ENCODE results near the gene LETMD1.
"Not testable (repeated sequence)": the region's sequence is repeated elsewhere in the genome, so short reads cannot be mapped to it uniquely, and the experiment has no call there.

LETMD1 gene, protein sequence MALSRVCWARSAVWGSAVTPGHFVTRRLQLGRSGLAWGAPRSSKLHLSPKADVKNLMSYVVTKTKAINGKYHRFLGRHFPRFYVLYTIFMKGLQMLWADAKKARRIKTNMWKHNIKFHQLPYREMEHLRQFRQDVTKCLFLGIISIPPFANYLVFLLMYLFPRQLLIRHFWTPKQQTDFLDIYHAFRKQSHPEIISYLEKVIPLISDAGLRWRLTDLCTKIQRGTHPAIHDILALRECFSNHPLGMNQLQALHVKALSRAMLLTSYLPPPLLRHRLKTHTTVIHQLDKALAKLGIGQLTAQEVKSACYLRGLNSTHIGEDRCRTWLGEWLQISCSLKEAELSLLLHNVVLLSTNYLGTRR

DNA sequence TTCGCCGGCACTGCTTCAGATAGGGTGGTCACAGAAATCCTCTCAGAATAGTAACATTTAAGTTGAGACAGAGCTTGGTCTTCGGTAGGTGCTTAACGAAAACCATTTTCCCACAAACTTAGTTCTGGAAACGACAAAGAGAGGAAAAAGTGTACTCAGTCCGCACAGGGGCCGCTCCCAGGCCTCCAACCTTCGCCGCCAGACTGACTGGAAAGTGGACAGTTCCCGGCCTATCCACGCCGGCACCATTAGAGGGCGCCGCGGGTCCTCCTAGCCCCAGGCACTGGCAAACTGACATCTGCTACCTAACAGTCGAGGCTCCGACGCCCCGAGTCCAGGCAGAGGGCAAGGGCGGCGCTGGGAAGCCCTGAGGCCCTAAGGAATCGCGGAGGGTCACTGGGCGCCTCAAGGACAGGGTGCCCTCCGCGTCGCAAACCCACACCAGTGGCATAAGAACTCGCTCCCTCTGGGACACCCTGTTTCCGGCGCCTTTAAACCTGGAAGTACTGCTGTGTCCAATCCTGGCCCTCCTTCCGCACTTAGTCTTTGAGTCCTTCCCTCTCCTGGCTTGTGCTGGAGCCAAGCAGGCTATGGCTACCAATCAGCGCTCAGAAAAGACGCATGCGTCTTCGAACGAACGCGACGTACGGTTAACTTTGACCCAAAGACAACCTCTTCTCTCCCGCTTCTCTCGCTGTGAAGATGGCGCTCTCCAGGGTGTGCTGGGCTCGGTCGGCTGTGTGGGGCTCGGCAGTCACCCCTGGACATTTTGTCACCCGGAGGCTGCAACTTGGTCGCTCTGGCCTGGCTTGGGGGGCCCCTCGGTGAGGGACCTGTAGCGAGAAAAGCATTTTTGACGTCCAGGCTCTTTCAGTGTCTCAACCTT lies at the start of gene LETMD1:
TSS of gene LETMD1 (plus strand) at position 673 of the 886 bp plus-strand sequence. CDS start at position 703, 30 bp downstream.
- peak; percentile 99 for DNase-seq

DNA sequence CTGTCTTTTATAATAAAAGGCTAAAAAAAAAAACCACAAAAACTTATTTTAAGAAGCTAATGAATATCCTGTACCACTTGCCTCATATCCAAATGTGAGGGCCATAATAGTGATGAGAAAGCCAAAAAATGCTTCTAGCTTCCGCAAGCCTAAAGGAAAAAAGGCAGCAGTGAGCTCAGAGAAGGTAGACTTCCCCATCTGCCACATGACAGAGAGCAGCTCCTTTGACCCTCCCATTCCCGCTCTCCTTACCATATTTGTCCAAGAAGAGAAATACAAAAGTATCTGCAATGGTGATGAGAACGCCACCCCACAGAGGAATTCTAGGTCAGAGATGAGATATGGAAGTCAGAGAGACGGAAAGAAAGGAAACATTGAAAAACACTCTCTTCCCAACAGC lies 49.0 kb upstream of the LETMD1 start:
- no peak for DNase-seq

DNA sequence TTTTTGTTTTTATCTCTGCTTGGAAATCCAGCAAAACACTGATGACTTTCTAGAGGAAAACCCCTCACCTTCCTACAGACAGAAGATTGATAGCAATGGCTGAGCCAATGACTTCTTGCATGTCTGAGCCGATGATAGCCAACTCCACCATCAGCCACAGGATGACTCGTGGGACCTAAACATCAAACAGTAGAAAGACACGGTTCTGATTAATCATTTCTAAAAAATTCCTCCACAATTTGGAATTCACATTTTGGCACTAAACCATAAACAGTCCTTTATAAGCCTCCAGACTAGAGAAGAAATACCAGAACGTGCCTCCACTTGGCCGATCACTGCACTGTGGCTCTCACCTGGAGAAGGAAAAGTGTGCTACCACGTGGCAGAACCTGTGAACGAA lies 47.9 kb upstream of the LETMD1 start:
- no peak for DNase-seq

DNA sequence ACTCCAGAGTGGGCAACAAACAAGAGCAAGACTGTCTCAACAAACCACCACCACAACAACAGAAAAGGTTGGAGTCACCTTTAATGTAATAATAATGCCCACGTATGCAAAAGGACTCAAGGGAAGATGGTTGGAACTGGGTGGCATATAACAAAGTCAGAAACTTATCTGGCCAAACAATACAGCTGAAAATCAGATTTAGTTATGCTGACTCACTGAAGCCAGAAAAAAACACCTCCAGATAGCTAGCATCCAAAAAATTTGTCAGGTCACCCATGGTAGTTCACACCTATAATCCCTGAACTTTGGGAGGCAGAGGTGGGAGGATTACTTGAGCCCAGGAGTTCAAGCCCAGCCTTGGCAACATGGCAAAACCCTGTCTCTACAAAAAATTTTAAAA lies 46.3 kb upstream of the LETMD1 start:
- DNase-seq = peak; percentile 22

DNA sequence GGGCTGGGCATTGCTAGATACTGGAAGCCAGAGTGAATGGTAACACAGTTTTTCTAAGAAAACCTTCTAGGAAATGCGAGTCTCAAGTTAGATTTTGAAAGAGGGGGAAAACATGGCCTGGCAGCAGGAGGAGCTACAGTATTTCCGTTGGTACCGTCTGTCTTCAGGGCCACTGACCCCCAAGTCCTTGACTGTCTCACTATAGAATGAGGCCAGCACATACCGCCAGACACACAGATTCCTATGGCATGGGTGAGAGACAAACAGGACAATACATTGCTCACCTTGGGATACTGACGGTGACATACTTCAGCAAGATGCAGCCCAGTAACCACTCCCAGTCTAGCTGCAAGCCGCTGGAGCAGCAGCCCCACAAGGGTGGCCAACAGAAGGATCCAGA lies 43.6 kb upstream of the LETMD1 start:
- DNase-seq = no peak

DNA sequence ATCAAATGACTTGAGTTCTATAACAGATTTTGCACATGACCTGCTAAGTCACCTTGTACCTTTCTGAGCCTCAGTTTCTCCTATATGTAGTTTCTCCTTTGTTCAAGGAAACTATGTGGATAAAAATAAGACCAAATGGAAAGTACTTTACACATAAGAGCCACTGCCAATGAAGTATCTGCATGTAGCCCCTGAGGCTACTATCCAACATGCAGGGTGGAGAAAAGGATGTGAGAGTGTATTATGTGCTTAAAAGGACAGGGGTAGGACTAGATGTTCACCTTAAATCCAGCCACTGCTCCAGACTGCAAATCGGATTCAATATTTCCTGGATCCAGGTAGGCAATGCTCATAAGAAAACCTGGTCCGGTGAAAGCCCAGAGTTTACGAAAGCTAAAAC lies 43.1 kb upstream of the LETMD1 start:
- DNase-seq = no peak

DNA sequence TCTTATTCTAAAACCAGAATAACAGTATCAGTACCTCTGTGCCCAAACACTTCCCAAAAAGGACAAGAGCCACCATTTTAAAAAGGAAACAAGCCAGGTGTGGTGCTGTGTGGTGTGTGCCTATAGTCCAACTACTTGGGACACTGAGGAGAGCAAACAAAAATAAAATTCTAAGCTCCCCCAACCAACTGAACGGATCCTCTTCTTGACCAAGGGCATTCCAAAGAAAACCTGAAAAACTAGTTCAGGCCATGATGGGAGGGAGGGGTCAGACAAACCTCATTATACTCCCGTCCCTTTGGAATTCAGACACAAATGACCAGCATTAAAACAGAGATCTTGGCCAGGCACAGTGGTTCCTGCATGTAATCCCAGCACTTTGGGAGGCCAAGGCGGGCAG lies 42.5 kb upstream of the LETMD1 start:
- no peak for DNase-seq

DNA sequence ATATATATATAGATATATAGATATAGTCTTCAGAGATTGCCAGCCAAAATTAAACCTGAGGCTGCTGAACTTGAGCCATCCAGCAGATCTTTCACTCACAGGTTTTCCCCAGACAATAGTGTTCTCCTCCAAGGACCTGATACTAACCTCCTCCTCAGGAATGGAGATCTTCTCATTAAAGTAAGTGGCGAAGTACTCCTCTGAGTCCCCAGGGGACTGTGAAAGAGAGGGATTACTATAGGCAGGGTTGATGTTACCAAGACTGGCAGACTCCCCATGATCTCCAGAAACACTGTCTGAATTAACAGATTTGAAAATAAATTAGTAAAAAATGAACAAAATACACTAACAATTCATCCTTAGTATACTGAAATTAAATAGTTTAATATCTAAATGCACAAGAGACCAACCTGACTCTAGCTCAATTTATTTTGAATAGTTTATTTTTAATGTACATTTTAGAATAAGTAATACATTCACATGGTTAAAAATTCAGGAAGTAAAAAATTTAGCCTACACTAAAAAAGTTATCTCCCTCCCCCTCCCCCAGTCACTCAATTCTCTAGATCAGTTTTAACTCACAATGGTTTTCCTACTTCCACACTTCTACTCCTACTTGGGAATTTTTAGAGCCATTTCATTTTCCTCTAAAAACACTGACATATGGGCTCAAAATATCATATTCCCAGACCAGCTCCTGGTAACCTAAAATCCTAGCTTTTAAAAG lies 39.6 kb upstream of the LETMD1 start:
- peak; percentile 47 for DNase-seq

DNA sequence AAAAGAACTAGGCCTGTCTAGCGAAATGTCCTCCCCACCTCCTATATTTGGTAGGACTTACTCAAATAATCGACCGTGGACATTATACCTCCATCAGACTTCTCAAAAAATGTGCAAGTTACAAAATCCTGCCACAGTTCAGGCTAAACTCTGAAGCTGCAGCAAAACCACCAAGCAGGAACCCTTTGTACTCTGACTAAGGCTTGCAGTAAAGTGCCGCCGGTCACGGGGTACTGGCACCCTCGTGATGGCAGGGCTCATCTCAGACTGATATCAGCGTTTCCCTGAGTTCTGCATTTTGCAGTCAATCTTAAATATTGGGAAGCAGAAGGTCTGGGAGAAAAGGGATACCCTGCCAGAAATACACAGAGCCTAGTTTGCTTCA lies 39.1 kb upstream of the LETMD1 start:
- DNase-seq = peak; percentile 88

DNA sequence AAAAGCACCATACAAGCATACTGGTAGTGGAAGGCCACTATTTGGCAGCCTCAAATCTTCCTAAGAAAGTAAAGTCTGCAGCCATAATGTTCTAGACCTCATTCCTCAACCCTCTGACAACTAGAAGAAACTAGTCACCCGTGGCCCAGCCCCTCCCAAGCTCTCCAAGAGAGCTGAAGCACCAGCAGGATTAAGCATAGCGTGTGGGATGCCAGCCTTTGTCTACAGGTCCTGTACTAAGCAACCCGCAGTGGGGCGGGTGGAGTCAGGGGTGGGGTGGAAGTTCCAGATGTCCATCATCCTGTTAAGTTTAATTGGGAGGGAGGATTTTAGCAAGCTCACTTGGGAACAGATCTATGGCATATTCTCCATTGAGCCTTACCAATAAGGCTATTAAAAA lies 36.2 kb upstream of the LETMD1 start:
- DNase-seq = no peak

DNA sequence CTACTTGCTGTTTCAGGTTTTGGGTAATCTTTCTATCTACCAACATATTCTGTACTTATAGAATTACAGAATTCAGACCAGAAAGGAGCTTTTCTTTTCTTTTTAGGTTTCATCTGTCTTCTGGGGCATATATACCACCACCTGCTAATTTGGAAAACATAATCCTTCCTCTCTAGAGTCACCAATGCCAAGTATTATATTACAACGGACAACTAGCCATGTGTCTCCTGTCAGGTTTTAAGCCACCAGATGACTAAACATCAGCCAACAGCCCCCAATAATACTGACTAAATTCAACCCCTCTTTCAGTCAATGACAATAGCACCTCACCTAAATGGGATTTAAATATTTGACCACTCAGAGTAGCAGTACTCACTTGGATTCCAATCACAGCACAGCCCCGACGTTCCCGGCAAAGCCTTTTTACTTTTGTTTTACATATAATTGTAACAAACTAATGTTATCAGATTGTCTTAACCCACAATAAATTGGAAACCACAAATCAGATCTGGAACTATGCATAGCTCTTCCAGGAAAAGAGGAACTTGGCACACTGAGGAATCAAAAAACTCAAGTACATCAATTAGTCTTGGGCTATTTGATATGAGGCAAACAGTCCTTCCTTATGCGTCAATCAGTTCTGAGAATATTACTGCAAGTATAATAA lies 35.4 kb upstream of the LETMD1 start:
- peak; percentile 86 for DNase-seq

DNA sequence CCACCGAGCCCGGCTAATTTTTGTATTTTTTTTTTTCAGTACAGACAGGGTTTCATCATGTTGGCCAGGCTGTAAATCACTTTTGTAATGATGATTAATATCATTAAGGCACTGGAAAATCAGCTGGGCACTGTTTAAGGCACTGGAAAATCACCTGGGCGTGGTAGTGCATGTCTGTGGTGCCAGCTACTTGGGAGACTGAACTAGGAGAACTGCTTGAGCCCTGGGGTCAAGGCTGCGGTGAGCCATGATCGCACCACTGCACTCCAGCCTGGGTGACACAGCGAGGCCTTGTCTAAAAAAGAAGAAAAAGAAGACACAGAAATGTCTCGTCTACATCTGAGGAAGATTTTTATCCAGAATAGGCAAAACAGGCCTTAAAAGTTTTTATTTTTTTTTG lies 34.7 kb upstream of the LETMD1 start:
- DNase-seq = no peak

DNA sequence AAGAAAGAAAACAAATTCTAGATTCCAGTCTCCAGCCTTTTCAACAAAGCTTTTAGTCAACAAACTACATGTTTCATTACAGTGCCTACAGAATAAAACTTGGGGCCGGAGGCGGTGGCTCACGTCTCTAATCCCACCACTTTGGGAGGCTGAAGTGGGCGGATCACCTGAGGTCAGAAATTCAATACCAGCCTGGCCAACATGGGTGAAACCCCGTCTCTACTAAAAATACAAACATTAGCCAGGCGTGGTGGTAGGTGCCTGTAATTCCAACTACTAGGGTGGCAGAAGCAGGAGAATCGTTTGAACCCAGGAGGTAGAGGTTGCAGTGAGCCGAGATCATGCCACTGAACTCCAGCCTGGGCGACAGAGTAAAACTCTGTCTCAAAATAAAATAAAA lies 33.7 kb upstream of the LETMD1 start:
- DNase-seq = not testable (repeated sequence)

DNA sequence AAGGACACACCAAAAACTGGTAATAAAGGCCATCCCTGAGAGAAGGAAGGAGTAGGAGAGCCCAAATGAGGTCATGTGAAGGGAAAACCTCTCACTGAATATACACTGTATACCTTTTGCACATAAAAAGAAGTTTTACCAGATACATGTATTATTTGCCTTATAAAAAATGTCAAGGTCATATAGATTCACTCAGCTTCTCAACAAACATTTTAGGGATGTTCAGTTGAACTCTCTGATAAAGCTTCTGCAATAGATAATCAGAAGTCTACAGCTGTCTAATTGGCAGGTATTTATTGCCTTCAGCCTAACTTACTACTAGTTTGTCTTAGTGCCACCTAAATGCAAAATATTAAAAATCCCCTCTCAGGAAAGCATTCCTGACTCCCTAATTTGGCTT lies 30.7 kb upstream of the LETMD1 start:
- peak; percentile 48 for DNase-seq

DNA sequence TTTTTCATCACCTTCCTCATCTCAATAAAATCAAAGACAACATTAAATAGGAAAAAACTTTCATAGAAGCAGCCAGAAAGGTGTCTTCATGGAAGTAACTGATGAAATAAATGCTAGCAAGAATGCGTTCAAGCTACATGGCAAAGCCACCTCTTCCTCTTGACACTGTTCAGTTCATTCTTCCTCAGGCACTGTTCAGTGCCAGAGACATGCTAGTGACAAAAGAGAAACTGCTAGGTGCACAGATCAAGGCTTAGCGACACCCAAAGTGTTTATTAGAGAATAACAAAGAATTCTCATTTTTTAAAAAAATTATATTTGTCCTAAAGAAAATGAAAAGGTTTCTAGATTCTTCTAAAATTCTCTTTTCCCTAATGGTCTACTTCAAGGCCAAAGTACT lies 29.2 kb upstream of the LETMD1 start:
- no peak for DNase-seq

DNA sequence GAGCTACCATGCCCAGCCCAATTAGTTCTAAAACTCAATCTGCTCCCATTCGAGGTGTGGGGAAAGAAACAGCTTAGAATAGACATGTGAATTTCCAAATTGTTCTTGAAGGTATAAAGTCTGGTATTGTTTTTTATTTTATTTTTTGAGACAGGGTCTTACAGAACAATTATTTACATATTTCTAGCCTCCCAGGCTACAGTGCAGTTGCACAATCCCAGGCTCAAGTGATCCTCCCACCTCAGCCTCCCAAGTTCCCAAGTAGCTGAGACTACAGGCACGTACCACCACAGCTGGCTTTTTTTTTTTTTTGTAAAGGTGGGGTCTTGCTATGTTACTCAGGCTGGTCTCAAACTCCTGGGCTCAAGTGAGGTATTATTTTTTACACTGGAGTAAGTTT lies 28.2 kb upstream of the LETMD1 start:
- no peak for DNase-seq

DNA sequence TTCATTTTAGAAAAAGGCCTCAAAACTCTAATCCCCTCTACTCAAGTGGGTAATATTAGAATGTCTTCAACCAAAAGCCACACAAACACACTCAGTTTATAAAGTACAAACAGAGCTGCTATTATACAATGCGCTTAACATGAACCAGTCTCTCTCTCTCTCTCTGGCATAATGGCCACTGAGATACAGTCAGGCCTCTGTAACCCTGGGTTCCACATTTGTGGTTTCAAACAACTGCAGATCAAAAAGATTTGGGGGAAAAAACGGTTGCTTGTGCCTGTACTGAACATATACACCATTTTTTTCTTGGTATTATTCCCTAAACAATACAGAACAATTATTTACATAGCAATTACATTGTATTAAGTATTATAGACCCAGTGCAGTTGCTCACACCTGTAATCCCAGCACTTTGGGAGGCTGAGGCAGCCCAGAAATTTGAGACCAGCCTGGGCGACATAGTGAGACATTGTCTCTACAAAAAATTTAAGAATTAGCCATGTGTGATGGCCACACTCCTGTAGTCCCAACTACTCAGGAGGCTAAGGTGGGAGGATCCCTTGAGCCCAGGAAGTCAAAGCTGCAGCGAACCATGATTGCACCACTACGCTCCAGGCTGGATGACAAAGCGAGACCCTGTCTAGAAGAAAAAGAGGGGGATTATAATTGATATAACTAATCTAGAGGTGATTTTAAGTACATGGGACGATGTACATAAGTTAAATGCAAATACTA lies 27.5 kb upstream of the LETMD1 start:
- peak; percentile 94 for DNase-seq

DNA sequence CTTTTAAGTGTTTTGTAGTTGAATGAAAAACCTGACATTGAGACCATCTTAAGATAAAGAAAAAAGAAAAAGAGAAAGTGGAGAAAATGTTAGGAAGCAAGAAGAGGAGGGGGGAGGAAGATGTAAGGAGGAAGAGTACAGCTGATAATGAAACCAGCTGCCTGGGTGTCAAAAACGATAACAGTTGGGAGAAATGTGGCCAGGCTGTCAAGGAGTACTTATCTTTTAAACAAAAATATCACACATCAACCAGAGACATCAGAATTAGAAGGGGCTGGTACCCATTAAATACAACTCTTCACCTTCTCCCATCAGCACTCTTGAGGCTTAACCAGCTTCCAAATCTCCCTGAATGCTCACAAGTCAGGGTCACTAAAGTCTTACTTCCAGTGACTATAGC lies 26.4 kb upstream of the LETMD1 start:
- peak; percentile 83 for DNase-seq

DNA sequence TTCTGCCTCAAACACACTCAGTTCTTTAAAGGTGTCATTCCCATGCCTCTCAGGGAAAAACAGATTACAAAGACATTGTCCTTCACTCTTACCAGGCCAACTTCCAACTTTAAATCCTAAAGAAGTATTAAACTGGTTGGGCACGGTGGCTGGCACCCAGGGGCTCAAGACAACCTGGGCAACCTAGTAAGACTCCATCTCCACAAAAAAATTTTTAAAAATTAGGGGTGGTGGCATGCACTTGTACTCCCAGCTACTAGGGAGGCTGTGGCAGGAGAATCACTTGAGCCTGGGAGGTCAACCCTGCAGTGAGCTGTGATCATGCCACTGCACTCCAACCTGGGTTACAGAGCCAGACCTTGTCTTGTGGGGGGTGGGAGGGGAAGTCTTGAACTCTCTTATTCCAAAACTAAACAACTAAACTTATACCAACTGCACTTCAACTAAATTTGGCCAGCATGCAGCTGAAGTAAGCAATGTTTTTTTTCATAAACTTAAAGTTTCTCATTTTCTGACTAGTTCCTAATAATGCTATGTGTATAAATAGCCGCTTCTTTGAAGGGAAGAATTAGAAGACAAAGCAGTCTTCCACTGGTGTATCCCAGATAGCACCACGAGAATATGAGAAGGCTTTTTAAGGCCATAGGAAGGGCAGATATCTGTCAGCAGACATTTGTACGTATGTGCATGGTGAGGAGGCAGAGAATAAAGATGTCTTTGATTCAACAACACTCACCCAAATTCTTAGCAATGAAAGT lies 24.3 kb upstream of the LETMD1 start:
- no peak for DNase-seq

DNA sequence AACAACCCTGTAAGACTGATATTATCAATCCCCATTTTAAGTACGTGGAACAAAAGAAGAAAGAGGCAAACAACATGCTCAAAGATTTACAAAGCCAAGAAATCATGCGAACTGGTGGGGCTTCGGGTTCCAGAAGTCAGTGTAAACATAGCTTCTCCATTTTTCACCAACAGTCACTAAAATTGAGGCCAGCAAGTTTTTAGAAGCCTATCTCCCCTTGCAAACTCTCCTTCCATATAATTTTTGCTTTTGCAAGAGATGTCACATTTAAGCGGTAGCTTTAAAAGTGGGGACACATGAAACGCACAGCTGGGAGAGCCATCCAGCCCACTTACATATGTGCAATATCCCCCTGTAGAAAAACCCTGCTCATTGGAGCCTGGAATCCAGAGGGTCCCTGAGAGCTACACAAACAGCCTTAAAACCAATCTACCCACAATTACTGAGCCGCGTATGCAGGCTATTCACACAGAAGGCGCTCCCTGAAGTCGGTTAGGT lies 22.7 kb upstream of the LETMD1 start:
- DNase-seq = no peak

All from hematopoietic multipotent progenitor cell treated with erythropoietin and hydrocortisone succinate and interleukin-3 and kit ligand, for 4 days (in vitro differentiated cells).